ENCODE results near the gene CXXC5.
A peak's percentile ranks its signal among the peaks of the same experiment; 100 is the strongest.

CXXC5 gene

GRCh38 chr5:139654871-139655491 is 6.8 kb downstream of the CXXC5 start:
- Histone ChIP-seq H3K27ac (peak overlapping the region; percentile 88 to 94), H3K9me3 (no peaks in the 10 kb centered on the region), H3K36me3 (no peaks in the 10 kb centered on the region), H3K27me3 (no peaks in the 10 kb centered on the region), H3K4me3 (peak overlapping the region; percentile 12 to 24), H3K4me1 (peaks cover 10 to 95% (median 91%) of the 10 kb centered on the region in 4 donors)
- DNase-seq = no peak
- intact Hi-C loops (cut with DNase I; ENCODE audit: low total_unique reads) = loop anchor here (5.0 kb wide), 1 partner anchor 42 kb away; no protein-coding TSS in a partner anchor
- TF ChIP-seq CTCF (IDR thresholded peaks at IDR 0.05) = no peak

GRCh38 chr5:139655727-139656271 is 7.7 kb downstream of the CXXC5 start:
- peak; percentile 63 to 96 for DNase-seq
- intact Hi-C loops (cut with DNase I; ENCODE audit: low total_unique reads) = loop anchor here (5.0 kb wide), 1 partner anchor 42 kb away; no protein-coding TSS in a partner anchor
- Histone ChIP-seq H3K27me3 (no peaks in the 10 kb centered on the region), H3K4me1 (peaks cover 11 to 100% (median 97%) of the 10 kb centered on the region in 4 donors), H3K4me3 (peak overlapping the region; percentile 12 to 24), H3K27ac (peak overlapping the region; percentile 88 to 94), H3K36me3 (no peaks in the 10 kb centered on the region), H3K9me3 (no peaks in the 10 kb centered on the region)
- TF ChIP-seq CTCF (IDR thresholded peaks at IDR 0.05) = no peak

GRCh38 chr5:139657363-139658321 is 9.5 kb downstream of the CXXC5 start:
- H3K4me1 ChIP-seq = peaks cover 11 to 100% (median 96%) of the 10 kb centered on the region in 4 donors
- no peaks in the 10 kb centered on the region for H3K27me3 ChIP-seq
- no peaks in the 10 kb centered on the region for H3K9me3 ChIP-seq
- intact Hi-C loops (cut with DNase I; ENCODE audit: low total_unique reads) = loop anchor here (5.0 kb wide), 1 partner anchor 40 kb away; no protein-coding TSS in a partner anchor
- no peak overlapping the region for H3K4me3 ChIP-seq
- no peaks in the 10 kb centered on the region for H3K36me3 ChIP-seq
- DNase-seq = no peak
- H3K27ac ChIP-seq = peak overlapping the region; percentile 88 to 94
- TF ChIP-seq CTCF (IDR thresholded peaks at IDR 0.05) = no peak

- intact Hi-C loops (cut with DNase I; ENCODE audit: low total_unique reads) = loop anchor here (5.0 kb wide), 1 partner anchor 39 kb away; no protein-coding TSS in a partner anchor
- TF ChIP-seq CTCF (IDR thresholded peaks at IDR 0.05) = peak in 1 of 2 experiments; percentile 35
- peak in 1 of 2 donors; percentile 85 for DNase-seq
- no peak overlapping the region for H3K4me3 ChIP-seq
- H3K27me3 ChIP-seq = no peaks in the 10 kb centered on the region
- H3K36me3 ChIP-seq = no peaks in the 10 kb centered on the region
- H3K27ac ChIP-seq = peak overlapping the region; percentile 88 to 94
- H3K9me3 ChIP-seq = no peaks in the 10 kb centered on the region
- H3K4me1 ChIP-seq = peaks cover 11 to 100% (median 93%) of the 10 kb centered on the region in 4 donors
Observed at GRCh38 chr5:139658501-139658927, 10.4 kb downstream of the CXXC5 start.

- intact Hi-C loops (cut with DNase I; ENCODE audit: low total_unique reads) = loop anchor here (5.0 kb wide), 1 partner anchor 38 kb away; no protein-coding TSS in a partner anchor
- DNase-seq = peak; percentile 71 to 87
Observed at GRCh38 chr5:139658928-139659667, 10.9 kb downstream of the CXXC5 start.

More at GRCh38 chr5:139658928-139659667, 10.9 kb downstream of the CXXC5 start:
- no peaks in the 10 kb centered on the region for H3K27me3 ChIP-seq
- H3K9me3 ChIP-seq = no peaks in the 10 kb centered on the region
- H3K4me3 ChIP-seq = peak overlapping the region; percentile 40 to 47
- no peak for TF ChIP-seq CTCF (IDR thresholded peaks at IDR 0.05)
- no peaks in the 10 kb centered on the region for H3K36me3 ChIP-seq
- peaks cover 11 to 100% (median 93%) of the 10 kb centered on the region in 4 donors for H3K4me1 ChIP-seq
- H3K27ac ChIP-seq = peak overlapping the region; percentile 88 to 94
